Ishikawa (cell line): ENCODE measurements around the gene LZTS2.

Experiments
- CREB1 ChIP-seq: IDR thresholded peaks from 2 replicates; pipeline ENCODE4 v1.6.1; 2012; ENCODE audit warnings: low read depth
- EP300 ChIP-seq: IDR thresholded peaks from 2 replicates; pipeline ENCODE4 v1.6.1; 2012; ENCODE audit warnings: borderline replicate concordance
- FOXM1 ChIP-seq: IDR thresholded peaks from 2 replicates; pipeline ENCODE4 v1.6.1; 2012; ENCODE audit warnings: low read depth, borderline replicate concordance
- MAX ChIP-seq: IDR thresholded peaks from 2 replicates; pipeline ENCODE4 v1.6.1; 2012
- NFIC ChIP-seq: IDR thresholded peaks from 2 replicates; pipeline ENCODE4 v1.6.1; 2012
- RAD21 ChIP-seq: IDR thresholded peaks from 2 replicates; pipeline ENCODE4 v1.6.1; 2012; ENCODE audit warnings: low read depth
- TAF1 ChIP-seq: IDR thresholded peaks from 2 replicates; pipeline ENCODE4 v1.6.1; 2012; ENCODE audit warnings: low read depth, mild to moderate bottlenecking
- ZBTB7A ChIP-seq: IDR thresholded peaks from 2 replicates; pipeline ENCODE4 v1.6.1; 2012; ENCODE audit warnings: low read depth
- TF ChIP-seq, protein P1 (sequence below): IDR thresholded peaks from 2 replicates; pipeline ENCODE4 v1.6.1; 2012; ENCODE audit warnings: low read depth, mild to moderate bottlenecking

- TF ChIP-seq EP300 (no peak), CREB1 (no peak), MAX (no peak), NFIC (no peak), ZBTB7A (no peak), FOXM1 (no peak), RAD21 (no peak), TAF1 (no peak)
- TF ChIP-seq, protein P1, sequence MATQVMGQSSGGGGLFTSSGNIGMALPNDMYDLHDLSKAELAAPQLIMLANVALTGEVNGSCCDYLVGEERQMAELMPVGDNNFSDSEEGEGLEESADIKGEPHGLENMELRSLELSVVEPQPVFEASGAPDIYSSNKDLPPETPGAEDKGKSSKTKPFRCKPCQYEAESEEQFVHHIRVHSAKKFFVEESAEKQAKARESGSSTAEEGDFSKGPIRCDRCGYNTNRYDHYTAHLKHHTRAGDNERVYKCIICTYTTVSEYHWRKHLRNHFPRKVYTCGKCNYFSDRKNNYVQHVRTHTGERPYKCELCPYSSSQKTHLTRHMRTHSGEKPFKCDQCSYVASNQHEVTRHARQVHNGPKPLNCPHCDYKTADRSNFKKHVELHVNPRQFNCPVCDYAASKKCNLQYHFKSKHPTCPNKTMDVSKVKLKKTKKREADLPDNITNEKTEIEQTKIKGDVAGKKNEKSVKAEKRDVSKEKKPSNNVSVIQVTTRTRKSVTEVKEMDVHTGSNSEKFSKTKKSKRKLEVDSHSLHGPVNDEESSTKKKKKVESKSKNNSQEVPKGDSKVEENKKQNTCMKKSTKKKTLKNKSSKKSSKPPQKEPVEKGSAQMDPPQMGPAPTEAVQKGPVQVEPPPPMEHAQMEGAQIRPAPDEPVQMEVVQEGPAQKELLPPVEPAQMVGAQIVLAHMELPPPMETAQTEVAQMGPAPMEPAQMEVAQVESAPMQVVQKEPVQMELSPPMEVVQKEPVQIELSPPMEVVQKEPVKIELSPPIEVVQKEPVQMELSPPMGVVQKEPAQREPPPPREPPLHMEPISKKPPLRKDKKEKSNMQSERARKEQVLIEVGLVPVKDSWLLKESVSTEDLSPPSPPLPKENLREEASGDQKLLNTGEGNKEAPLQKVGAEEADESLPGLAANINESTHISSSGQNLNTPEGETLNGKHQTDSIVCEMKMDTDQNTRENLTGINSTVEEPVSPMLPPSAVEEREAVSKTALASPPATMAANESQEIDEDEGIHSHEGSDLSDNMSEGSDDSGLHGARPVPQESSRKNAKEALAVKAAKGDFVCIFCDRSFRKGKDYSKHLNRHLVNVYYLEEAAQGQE = no peak
These were observed 47.0 kb downstream of the LZTS2 start for GRCh38 chr10:101046332-101047238.
